Measurements from ENCODE around the gene NELL1.

DNA sequence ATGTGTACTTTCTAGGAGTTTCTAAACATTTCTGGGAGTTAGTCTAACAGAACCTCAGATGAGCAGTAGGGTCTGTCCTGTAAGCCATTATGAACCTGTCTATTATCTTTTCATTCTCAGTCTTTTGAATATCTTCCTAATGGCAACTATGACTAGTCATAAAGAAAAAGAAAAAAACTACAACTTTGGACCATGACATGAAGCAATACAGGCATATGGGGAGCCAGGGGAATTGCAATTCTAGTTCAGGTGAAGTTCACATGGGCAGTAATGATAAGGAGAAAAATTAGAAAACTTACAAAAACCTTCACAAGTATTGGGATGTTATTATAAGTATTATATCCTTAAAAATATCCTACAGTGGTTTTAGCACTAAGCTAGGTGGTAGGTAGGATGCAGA, 874.5 kb downstream of the NELL1 start:
- no peak for TF ChIP-seq GABPA (IDR thresholded peaks at IDR 0.05; ENCODE audit: low read depth)
- TF ChIP-seq, protein P1, sequence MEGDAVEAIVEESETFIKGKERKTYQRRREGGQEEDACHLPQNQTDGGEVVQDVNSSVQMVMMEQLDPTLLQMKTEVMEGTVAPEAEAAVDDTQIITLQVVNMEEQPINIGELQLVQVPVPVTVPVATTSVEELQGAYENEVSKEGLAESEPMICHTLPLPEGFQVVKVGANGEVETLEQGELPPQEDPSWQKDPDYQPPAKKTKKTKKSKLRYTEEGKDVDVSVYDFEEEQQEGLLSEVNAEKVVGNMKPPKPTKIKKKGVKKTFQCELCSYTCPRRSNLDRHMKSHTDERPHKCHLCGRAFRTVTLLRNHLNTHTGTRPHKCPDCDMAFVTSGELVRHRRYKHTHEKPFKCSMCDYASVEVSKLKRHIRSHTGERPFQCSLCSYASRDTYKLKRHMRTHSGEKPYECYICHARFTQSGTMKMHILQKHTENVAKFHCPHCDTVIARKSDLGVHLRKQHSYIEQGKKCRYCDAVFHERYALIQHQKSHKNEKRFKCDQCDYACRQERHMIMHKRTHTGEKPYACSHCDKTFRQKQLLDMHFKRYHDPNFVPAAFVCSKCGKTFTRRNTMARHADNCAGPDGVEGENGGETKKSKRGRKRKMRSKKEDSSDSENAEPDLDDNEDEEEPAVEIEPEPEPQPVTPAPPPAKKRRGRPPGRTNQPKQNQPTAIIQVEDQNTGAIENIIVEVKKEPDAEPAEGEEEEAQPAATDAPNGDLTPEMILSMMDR (IDR thresholded peaks at IDR 0.05; ENCODE audit: insufficient read depth, low read length): no peak
- no peak for TF ChIP-seq POLR2AphosphoS5 (IDR thresholded peaks at IDR 0.05; ENCODE audit: low read depth)
- TF ChIP-seq, protein P2, sequence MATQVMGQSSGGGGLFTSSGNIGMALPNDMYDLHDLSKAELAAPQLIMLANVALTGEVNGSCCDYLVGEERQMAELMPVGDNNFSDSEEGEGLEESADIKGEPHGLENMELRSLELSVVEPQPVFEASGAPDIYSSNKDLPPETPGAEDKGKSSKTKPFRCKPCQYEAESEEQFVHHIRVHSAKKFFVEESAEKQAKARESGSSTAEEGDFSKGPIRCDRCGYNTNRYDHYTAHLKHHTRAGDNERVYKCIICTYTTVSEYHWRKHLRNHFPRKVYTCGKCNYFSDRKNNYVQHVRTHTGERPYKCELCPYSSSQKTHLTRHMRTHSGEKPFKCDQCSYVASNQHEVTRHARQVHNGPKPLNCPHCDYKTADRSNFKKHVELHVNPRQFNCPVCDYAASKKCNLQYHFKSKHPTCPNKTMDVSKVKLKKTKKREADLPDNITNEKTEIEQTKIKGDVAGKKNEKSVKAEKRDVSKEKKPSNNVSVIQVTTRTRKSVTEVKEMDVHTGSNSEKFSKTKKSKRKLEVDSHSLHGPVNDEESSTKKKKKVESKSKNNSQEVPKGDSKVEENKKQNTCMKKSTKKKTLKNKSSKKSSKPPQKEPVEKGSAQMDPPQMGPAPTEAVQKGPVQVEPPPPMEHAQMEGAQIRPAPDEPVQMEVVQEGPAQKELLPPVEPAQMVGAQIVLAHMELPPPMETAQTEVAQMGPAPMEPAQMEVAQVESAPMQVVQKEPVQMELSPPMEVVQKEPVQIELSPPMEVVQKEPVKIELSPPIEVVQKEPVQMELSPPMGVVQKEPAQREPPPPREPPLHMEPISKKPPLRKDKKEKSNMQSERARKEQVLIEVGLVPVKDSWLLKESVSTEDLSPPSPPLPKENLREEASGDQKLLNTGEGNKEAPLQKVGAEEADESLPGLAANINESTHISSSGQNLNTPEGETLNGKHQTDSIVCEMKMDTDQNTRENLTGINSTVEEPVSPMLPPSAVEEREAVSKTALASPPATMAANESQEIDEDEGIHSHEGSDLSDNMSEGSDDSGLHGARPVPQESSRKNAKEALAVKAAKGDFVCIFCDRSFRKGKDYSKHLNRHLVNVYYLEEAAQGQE (IDR thresholded peaks at IDR 0.05; ENCODE audit: insufficient replicate concordance, low read depth): no peak
